Measurements from ENCODE around the gene PLA2G4C. TPM values are rescaled to one million over a fixed set of nuclear protein-coding genes. Genes with fewer than 3 reads are reported as not detected.

PLA2G4C gene
- total RNA-seq, 2 donors from 2014 or later: 23.2 to 40.0 TPM

GRCh38 chr19:48148576-48148975 lies 38.0 kb upstream of the PLA2G4C start:
- H3K9me3 ChIP-seq: no peaks in the 10 kb centered on the region
- no peak overlapping the region for H3K27ac ChIP-seq
- H3K4me1 ChIP-seq: no peaks in the 10 kb centered on the region
- no peak overlapping the region for H3K4me3 ChIP-seq
- H3K27me3 ChIP-seq: no peaks in the 10 kb centered on the region
- no peak for DNase-seq (ENCODE audit: low spot score)
- H3K36me3 ChIP-seq: no peaks in the 10 kb centered on the region
- TF ChIP-seq CTCF (IDR thresholded peaks at IDR 0.05): no peak

GRCh38 chr19:48147597-48148175 lies 37.1 kb upstream of the PLA2G4C start:
- no peak for TF ChIP-seq CTCF (IDR thresholded peaks at IDR 0.05)
- Histone ChIP-seq H3K27ac (no peak overlapping the region), H3K4me3 (no peak overlapping the region), H3K27me3 (no peaks in the 10 kb centered on the region), H3K9me3 (no peaks in the 10 kb centered on the region), H3K4me1 (no peaks in the 10 kb centered on the region), H3K36me3 (no peaks in the 10 kb centered on the region)
- DNase-seq (ENCODE audit: low spot score): no peak

DNA sequence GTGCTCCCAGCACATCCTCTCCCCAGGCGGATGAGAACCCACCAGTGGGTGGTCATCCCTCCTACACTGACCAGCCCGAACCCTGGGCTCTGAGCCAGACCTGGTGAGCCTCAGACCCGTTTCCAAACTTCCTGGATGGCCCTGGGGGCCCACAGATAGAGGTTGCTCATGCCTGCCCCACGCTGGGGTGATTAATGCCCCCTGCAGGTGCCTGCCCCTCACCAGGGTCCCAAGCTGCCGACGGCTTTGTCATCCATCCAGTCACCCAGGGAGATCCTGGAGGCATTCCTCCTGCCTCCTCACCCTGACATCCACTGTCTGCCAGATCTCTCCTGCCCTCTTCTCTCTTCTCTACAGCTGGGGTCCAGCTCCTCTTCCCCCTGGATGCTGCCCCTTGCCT lies 28.4 kb upstream of the PLA2G4C start:
- H3K36me3 ChIP-seq: no peaks in the 10 kb centered on the region
- H3K9me3 ChIP-seq: no peaks in the 10 kb centered on the region
- DNase-seq (ENCODE audit: low spot score): no peak
- H3K4me3 ChIP-seq: no peak overlapping the region
- no peak overlapping the region for H3K27ac ChIP-seq
- TF ChIP-seq CTCF (IDR thresholded peaks at IDR 0.05): no peak
- H3K27me3 ChIP-seq: no peaks in the 10 kb centered on the region
- H3K4me1 ChIP-seq: no peaks in the 10 kb centered on the region

DNA sequence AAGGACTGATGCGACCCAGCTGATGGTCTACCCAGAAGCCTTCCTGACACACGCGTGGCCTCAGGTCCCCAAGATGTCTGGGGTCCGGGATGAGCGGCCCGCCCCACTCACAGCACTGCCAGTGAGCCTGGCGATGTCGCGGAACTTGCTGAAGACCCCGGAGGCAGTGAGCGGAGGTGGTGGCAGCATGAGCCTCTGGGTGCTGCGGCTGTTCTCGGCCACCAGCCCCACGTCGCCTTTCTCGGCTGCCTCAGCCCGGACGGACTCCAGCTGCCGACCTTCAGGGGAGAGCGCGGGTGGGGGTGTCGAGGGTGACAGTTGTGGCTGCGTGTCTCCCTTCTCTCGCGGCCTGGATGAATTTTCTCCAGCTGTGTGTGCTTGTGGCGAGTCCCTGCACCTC lies 26.8 kb upstream of the PLA2G4C start:
- TF ChIP-seq CTCF (IDR thresholded peaks at IDR 0.05): no peak
- Histone ChIP-seq H3K27me3 (no peaks in the 10 kb centered on the region), H3K27ac (no peak overlapping the region), H3K4me1 (no peaks in the 10 kb centered on the region), H3K4me3 (no peak overlapping the region), H3K9me3 (no peaks in the 10 kb centered on the region), H3K36me3 (no peaks in the 10 kb centered on the region)
- DNase-seq (ENCODE audit: low spot score): no peak

GRCh38 chr19:48136547-48136946 lies 25.9 kb upstream of the PLA2G4C start:
- Histone ChIP-seq H3K9me3 (no peaks in the 10 kb centered on the region), H3K4me1 (no peaks in the 10 kb centered on the region), H3K36me3 (no peaks in the 10 kb centered on the region), H3K27me3 (no peaks in the 10 kb centered on the region), H3K27ac (no peak overlapping the region), H3K4me3 (no peak overlapping the region)
- no peak for TF ChIP-seq CTCF (IDR thresholded peaks at IDR 0.05)
- DNase-seq (ENCODE audit: low spot score): no peak

GRCh38 chr19:48135411-48135810 lies 24.8 kb upstream of the PLA2G4C start:
- Histone ChIP-seq H3K27ac (no peak overlapping the region), H3K9me3 (no peaks in the 10 kb centered on the region), H3K36me3 (no peaks in the 10 kb centered on the region), H3K27me3 (no peaks in the 10 kb centered on the region), H3K4me1 (no peaks in the 10 kb centered on the region), H3K4me3 (no peak overlapping the region)
- DNase-seq (ENCODE audit: low spot score): no peak
- TF ChIP-seq CTCF (IDR thresholded peaks at IDR 0.05): no peak

Data from right atrium auricular region (tissue), 2 donors.